HAP-1 (cell line): ENCODE results near the gene SBK1.
"Not testable (repeated sequence)": the region's sequence is repeated elsewhere in the genome, so short reads cannot be mapped to it uniquely, and the experiment has no call there.

Experiments
- DNase-seq, 2 experiments: peaks; one replicate each; pipeline ENCODE4 v3.0.0-alpha.2; 2016 to 2020; ENCODE audit warnings: low spot score in 2 of 2
- H3K27me3 ChIP-seq: fragments of 250-450 bp; sonication (Bioruptor Pico); 2 replicates; pipeline ENCODE4 v1.5.1; 2020; ENCODE audit warnings: low read depth, mild to moderate bottlenecking, moderate library complexity
- H3K36me3 ChIP-seq: fragments of 250-450 bp; sonication (Bioruptor Pico); replicated peaks from 2 replicates; pipeline ENCODE4 v1.5.1; 2020; ENCODE audit warnings: mild to moderate bottlenecking
- H3K4me1 ChIP-seq: fragments of 250-450 bp; sonication (Bioruptor Pico); 2 replicates; pipeline ENCODE4 v1.5.1; 2020; ENCODE audit warnings: mild to moderate bottlenecking
- H3K4me3 ChIP-seq: fragments of 250-450 bp; sonication (Bioruptor Pico); 2 replicates; pipeline ENCODE4 v1.5.1; 2020; ENCODE audit warnings: mild to moderate bottlenecking, moderate library complexity
- H3K9me3 ChIP-seq: fragments of 250-450 bp; sonication (Bioruptor Pico); 2 replicates; pipeline ENCODE4 v1.5.1; 2020; ENCODE audit warnings: mild to moderate bottlenecking, moderate library complexity
- in situ Hi-C: fragments of 300-500 bp; cut with MboI; formaldehyde crosslinking; loops from 3 replicates; pipeline ENCODE4 v1.14.3; 2020; ENCODE audit warnings: low sequenced_read_pairs, inconsistent platforms, mixed read lengths

SBK1 gene

GRCh38 chr16:28319476-28320022, 27.2 kb downstream of the SBK1 start:
- no peak for DNase-seq
- H3K4me1 ChIP-seq = no peaks in the 10 kb centered on the region
- H3K4me3 ChIP-seq = no peak overlapping the region
- H3K9me3 ChIP-seq = no peaks in the 10 kb centered on the region
- H3K36me3 ChIP-seq = no peaks in the 10 kb centered on the region
- H3K27me3 ChIP-seq = no peaks in the 10 kb centered on the region
- in situ Hi-C loops = loop anchor here (5.0 to 25.0 kb wide), 3 partner anchors 42 to 493 kb away; partner anchors contain the start of genes ATXN2L and SULT1A2

- Histone ChIP-seq H3K4me1 (no peaks in the 10 kb centered on the region), H3K36me3 (no peaks in the 10 kb centered on the region), H3K27me3 (no peaks in the 10 kb centered on the region), H3K4me3 (no peak overlapping the region), H3K9me3 (no peaks in the 10 kb centered on the region)
- in situ Hi-C loops = loop anchor here (25.0 kb wide), 2 partner anchors 267 to 492 kb away; partner anchors contain the start of genes ATXN2L and SULT1A2
- no peak for DNase-seq
These were observed 27.8 kb downstream of the SBK1 start for GRCh38 chr16:28320023-28320561.

- Histone ChIP-seq H3K9me3 (no peaks in the 10 kb centered on the region), H3K4me3 (no peak overlapping the region), H3K4me1 (no peaks in the 10 kb centered on the region), H3K27me3 (no peaks in the 10 kb centered on the region), H3K36me3 (no peaks in the 10 kb centered on the region)
- in situ Hi-C loops = loop anchor here (25.0 kb wide), 2 partner anchors 267 to 492 kb away; partner anchors contain the start of genes ATXN2L and SULT1A2
- DNase-seq = no peak
These were observed 28.4 kb downstream of the SBK1 start for GRCh38 chr16:28320741-28321140.

DNA sequence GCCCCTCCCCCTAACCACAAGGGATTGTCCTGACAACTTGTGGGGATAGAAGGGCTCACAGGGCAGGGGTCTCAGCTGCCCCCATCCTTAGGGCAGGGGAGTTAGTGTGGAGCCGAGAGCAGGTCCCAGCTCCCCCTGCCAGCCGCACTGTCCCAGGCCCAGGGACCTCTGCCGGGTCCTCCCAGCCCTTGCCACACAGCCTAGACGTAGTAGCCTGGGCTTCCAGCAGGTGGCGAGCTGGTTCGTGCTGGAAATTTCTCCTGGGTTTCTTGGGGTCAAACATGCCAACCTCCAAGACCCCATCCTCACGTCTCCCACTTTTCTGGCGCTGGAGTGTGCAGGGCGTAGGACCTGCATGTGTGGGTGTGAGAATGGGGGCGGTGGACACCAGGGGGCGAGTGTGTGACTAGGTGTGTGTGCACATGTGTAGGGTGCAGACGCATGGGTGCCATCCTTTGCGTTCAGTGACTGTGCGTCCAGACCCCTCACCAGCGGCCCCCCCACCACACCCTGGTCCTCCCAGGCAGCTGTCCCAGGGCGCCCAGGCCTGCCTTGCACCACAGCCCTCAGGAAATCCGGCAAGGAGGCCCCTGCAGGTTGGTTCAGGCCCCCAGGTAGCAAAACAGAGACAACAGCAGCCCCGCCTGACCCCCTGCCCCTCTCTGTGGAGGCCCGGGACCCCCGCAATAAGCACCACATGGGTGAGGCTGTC, 29.5 kb downstream of the SBK1 start:
- Histone ChIP-seq H3K4me3 (no peak overlapping the region), H3K9me3 (no peaks in the 10 kb centered on the region), H3K27me3 (no peaks in the 10 kb centered on the region), H3K4me1 (no peaks in the 10 kb centered on the region), H3K36me3 (no peaks in the 10 kb centered on the region)
- DNase-seq = peak in 1 of 2 experiments; percentile 67
- in situ Hi-C loops = loop anchor here (25.0 kb wide), 2 partner anchors 265 to 490 kb away; partner anchors contain the start of genes ATXN2L and SULT1A2

DNA sequence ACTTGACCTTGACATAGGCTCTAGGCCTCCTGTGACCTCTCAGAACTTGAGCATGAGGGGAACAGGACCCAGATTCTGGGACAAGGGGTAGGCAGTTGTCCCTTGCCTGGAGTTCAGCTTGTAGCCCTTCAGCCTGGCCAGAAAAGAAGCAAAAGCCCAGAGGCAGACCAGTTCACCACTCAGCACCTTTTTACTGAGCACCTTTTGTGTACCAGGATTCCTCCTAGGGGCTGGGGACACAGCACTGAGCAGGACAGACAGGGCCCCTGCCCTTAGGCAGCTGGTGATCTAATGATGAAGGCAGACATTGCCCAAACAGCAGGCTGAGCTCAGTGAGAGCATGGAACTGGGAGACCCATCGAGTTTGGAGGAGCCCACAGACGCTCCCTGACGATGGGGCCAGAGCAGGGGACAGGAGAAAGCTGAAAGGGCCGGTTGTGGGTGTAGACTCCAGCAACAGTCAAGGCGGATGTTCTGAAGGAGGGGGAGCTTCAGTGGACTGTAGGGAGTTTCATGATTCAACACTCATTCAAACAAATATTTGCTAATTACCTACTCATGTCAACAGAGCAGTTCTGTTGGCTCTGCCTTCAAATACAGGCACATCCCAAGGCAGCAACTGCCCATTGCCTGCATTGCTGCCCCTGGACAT, 32.0 kb downstream of the SBK1 start:
- Histone ChIP-seq H3K4me1 (no peaks in the 10 kb centered on the region), H3K9me3 (no peaks in the 10 kb centered on the region), H3K27me3 (no peaks in the 10 kb centered on the region), H3K4me3 (no peak overlapping the region), H3K36me3 (no peaks in the 10 kb centered on the region)
- peak in 1 of 2 experiments; percentile 6 for DNase-seq
- in situ Hi-C loops = loop anchor here (25.0 kb wide), 2 partner anchors 263 to 488 kb away; partner anchors contain the start of genes ATXN2L and SULT1A2

DNA sequence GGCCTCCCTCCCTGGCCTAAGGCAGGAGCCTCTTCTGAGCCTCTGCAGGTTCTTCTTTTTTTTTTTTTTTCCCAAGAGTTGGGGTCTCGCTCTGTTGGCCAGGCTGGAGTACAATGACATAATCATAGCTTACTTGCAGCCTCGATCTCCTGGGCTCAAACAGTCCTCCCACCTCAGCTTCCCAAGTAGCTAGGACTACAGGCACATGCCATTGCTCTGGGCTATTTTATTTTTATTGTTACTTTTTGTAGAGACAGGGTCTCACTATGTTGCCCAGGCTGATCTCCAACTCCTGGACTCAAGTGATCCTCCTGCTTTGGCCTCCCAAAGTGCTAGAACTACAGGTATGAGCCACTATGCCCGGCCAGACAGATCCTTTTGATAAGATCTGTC, 32.6 kb downstream of the SBK1 start:
- H3K9me3 ChIP-seq = no peaks in the 10 kb centered on the region
- in situ Hi-C loops = loop anchor here (25.0 kb wide), 2 partner anchors 262 to 487 kb away; partner anchors contain the start of genes ATXN2L and SULT1A2
- H3K27me3 ChIP-seq = no peaks in the 10 kb centered on the region
- H3K4me3 ChIP-seq = no peak overlapping the region
- no peaks in the 10 kb centered on the region for H3K36me3 ChIP-seq
- no peak for DNase-seq
- H3K4me1 ChIP-seq = no peaks in the 10 kb centered on the region

- H3K27me3 ChIP-seq = no peaks in the 10 kb centered on the region
- no peaks in the 10 kb centered on the region for H3K4me1 ChIP-seq
- peak; percentile 55 to 81 for DNase-seq
- no peaks in the 10 kb centered on the region for H3K9me3 ChIP-seq
- no peaks in the 10 kb centered on the region for H3K36me3 ChIP-seq
- H3K4me3 ChIP-seq = no peak overlapping the region
- in situ Hi-C loops = no loop called here
These were observed 34.7 kb downstream of the SBK1 start for GRCh38 chr16:28326881-28327610.

DNA sequence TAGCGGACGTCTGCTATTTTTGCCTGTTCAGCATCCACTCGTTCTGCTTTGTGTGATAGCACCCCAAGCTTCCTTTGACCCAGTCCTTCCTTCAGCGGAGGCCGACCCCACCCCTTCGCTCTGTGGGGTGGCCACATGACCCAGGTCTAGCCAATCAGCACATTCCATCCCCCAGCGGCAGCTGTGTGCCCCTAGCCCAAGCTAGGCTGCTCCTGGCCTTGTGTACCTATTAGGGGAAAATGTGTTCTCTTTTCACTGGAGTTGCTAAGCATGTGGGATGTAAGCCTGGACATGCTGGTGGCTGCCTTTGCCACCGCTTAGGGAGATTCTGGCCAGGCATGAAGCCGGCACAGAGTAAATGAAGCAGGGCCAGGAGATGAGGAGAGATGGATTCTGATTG, 37.9 kb downstream of the SBK1 start:
- H3K4me1 ChIP-seq = not testable (repeated sequence)

DNA sequence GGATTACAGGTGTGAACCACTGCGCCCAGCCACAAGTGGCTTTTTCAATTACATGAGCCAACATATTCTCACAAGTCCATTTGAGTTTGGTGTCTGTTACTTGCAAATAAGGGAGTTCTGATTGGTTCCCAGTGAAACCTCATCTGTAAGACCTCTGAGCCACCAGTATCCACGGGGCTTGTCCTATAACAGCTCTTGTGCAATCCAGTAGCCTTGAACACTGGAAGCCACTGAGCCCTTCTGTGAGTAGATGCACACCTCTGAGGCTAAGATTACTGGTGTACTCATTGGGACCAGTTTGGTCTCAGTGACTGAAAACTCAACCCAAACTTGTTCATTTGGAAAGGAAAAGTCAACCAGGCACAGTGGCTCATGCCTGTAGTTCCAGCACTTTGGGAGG, 38.7 kb downstream of the SBK1 start:
- H3K9me3 ChIP-seq, in situ Hi-C loops, H3K4me3 ChIP-seq, H3K27me3 ChIP-seq, DNase-seq, H3K36me3 ChIP-seq, H3K4me1 ChIP-seq: not testable (repeated sequence)

More for the DNA sequence above, 37.9 kb downstream of the SBK1 start:
- in situ Hi-C loops, H3K36me3 ChIP-seq, H3K4me3 ChIP-seq, H3K27me3 ChIP-seq, H3K9me3 ChIP-seq: not testable (repeated sequence)
- peak in 1 of 2 experiments; percentile 64 for DNase-seq

DNA sequence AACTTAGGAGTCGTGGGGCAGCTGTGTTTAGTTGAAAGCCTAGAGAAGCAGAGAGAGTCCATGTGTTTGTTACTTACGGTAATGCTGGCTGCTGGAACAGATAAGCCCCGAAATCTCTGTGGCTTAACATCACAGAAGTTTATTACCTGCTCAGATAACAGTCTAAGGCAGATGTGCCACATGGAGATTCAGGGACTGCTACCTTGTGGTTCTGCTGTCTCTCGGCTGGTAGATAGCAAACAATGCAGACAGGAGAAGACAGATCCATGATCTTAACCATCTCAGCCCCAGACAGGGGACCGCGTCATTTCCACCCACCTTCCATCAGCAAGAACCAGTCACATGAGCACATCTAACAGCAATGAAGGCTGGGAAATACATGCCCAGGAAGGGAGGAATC, 40.3 kb downstream of the SBK1 start:
- H3K4me3 ChIP-seq, DNase-seq, H3K4me1 ChIP-seq, H3K36me3 ChIP-seq, H3K27me3 ChIP-seq, H3K9me3 ChIP-seq, in situ Hi-C loops: not testable (repeated sequence)

- in situ Hi-C loops = not testable (repeated sequence)
These were observed 43.4 kb downstream of the SBK1 start for GRCh38 chr16:28335678-28336077.

GRCh38 chr16:28336940-28337710, 44.8 kb downstream of the SBK1 start:
- DNase-seq, H3K4me3 ChIP-seq, H3K27me3 ChIP-seq, H3K4me1 ChIP-seq, H3K36me3 ChIP-seq, in situ Hi-C loops, H3K9me3 ChIP-seq: not testable (repeated sequence)

More at GRCh38 chr16:28335678-28336077, 43.4 kb downstream of the SBK1 start:
- not testable (repeated sequence) for H3K4me3 ChIP-seq, DNase-seq, H3K4me1 ChIP-seq, H3K27me3 ChIP-seq, H3K9me3 ChIP-seq, H3K36me3 ChIP-seq

GRCh38 chr16:28338230-28338629, 45.9 kb downstream of the SBK1 start:
- H3K4me1 ChIP-seq, H3K36me3 ChIP-seq, H3K9me3 ChIP-seq, DNase-seq, in situ Hi-C loops, H3K4me3 ChIP-seq, H3K27me3 ChIP-seq: not testable (repeated sequence)
